ENCODE measurements around the gene ANKS1A. TPM values are rescaled to one million over a fixed set of nuclear protein-coding genes. Genes with fewer than 3 reads are reported as not detected.

ANKS1A gene
- polyA plus RNA-seq, 1 of the 3 experiments (the other 2 are of a cell fraction) = 7.6 TPM

- Histone ChIP-seq H3K4me3 (ENCODE audit: low read depth in 2 of 2, low read length in 1 of 2) (no peak overlapping the region), H3K9me2 (no peaks in the 10 kb centered on the region), H3K9me3 (no peaks in the 10 kb centered on the region), H2AFZ (ENCODE audit: low read depth) (no peak overlapping the region), H3K79me2 (ENCODE audit: insufficient read depth) (no peaks in the 10 kb centered on the region), H3K27me3 (ENCODE audit: insufficient read depth) (no peaks in the 10 kb centered on the region), H3K36me3 (replicated peaks in 1 of 2; ENCODE audit: control insufficient read depth in 1 of 2, insufficient read depth in 2 of 2, low read length in 1 of 2) (peaks cover 2 to 4% of the 10 kb centered on the region in 2 experiments), H4K20me1 (ENCODE audit: insufficient read depth) (no peaks in the 10 kb centered on the region), H3K4me1 (ENCODE audit: control insufficient read depth in 1 of 2, insufficient read depth in 2 of 2, low read depth in 1 of 2, low read length in 1 of 2) (peaks cover 9 to 14% of the 10 kb centered on the region in 2 experiments; a peak in 3 of 4 replicates), H3F3A (replicated peaks; ENCODE audit: insufficient read depth) (no peaks in the 10 kb centered on the region), H3K9ac (no peak overlapping the region), H3K27ac (ENCODE audit: low read depth in 2 of 2, low read length in 1 of 2) (no peak overlapping the region; a peak in 1 of 4 replicates), H3K4me2 (no peak overlapping the region)
- 87% methylated on average over 5 of the region's 5 CpGs for WGBS (ENCODE audit: low lambda C conversion rate)
- ChIA-PET CTCF (interaction anchor here (0.6 to 1.7 kb wide), 5 partner anchors 15 to 125 kb away, joined by 3 to 10 read pairs (median 3); no protein-coding TSS in a partner anchor), POLR2A (no interaction called here)
- no peak for DNase-seq
- no peak for TF ChIP-seq POLR2AphosphoS5 (IDR thresholded peaks at IDR 0.05; ENCODE audit: low read depth, low read length)
- TF ChIP-seq, protein P1, sequence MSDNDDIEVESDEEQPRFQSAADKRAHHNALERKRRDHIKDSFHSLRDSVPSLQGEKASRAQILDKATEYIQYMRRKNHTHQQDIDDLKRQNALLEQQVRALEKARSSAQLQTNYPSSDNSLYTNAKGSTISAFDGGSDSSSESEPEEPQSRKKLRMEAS (IDR thresholded peaks at IDR 0.05; ENCODE audit: low read depth) = no peak
These were observed 137.6 kb downstream of the ANKS1A start for GRCh38 chr6:35026434-35027222.

- peaks cover 9 to 14% of the 10 kb centered on the region in 2 experiments; a peak in 3 of 4 replicates for H3K4me1 ChIP-seq (ENCODE audit: control insufficient read depth in 1 of 2, insufficient read depth in 2 of 2, low read depth in 1 of 2, low read length in 1 of 2)
- no peaks in the 10 kb centered on the region for H3K27me3 ChIP-seq (ENCODE audit: insufficient read depth)
- no peaks in the 10 kb centered on the region for H3F3A ChIP-seq (replicated peaks; ENCODE audit: insufficient read depth)
- H2AFZ ChIP-seq (ENCODE audit: low read depth) = no peak overlapping the region
- WGBS (ENCODE audit: low lambda C conversion rate) = 100% methylated on average over 2 of the region's 2 CpGs
- DNase-seq = no peak
- POLR2A ChIA-PET = no interaction called here
- no peaks in the 10 kb centered on the region for H3K9me3 ChIP-seq
- H3K9ac ChIP-seq = no peak overlapping the region
- H4K20me1 ChIP-seq (ENCODE audit: insufficient read depth) = no peaks in the 10 kb centered on the region
- CTCF ChIA-PET = interaction anchor here (1.7 to 2.0 kb wide), 2 partner anchors 42 to 112 kb away, joined by 6 to 10 read pairs; no protein-coding TSS in a partner anchor
- H3K9me2 ChIP-seq = no peaks in the 10 kb centered on the region
- peaks cover 2 to 4% of the 10 kb centered on the region in 2 experiments for H3K36me3 ChIP-seq (replicated peaks in 1 of 2; ENCODE audit: control insufficient read depth in 1 of 2, insufficient read depth in 2 of 2, low read length in 1 of 2)
- no peaks in the 10 kb centered on the region for H3K79me2 ChIP-seq (ENCODE audit: insufficient read depth)
- TF ChIP-seq GATA2 (CRISPR knock-in tag; IDR thresholded peaks at IDR 0.05) = no peak
- TF ChIP-seq REST (IDR thresholded peaks at IDR 0.05; ENCODE audit: low read depth, low read length) = no peak
- no peak for TF ChIP-seq RCOR1 (IDR thresholded peaks at IDR 0.05; ENCODE audit: low read length)
- TF ChIP-seq MXI1 (IDR thresholded peaks at IDR 0.05; ENCODE audit: low read depth, low read length) = no peak
- no peak overlapping the region for H3K4me3 ChIP-seq (ENCODE audit: low read depth in 2 of 2, low read length in 1 of 2)
- H3K4me2 ChIP-seq = no peak overlapping the region
- no peak overlapping the region for H3K27ac ChIP-seq (ENCODE audit: low read depth in 2 of 2, low read length in 1 of 2)
These were observed 138.8 kb downstream of the ANKS1A start for GRCh38 chr6:35027807-35028206.
